ES-I3 (cell line): ENCODE measurements around the gene MTERF1.
"Not testable (repeated sequence)": the region's sequence is repeated elsewhere in the genome, so short reads cannot be mapped to it uniquely, and the experiment has no call there.

Source experiments
- H3K36me3 ChIP-seq: 2 replicates; pipeline ENCODE4 v1.6.1; 2013; ENCODE audit warnings: mild to moderate bottlenecking, low read length, control low read depth, moderate library complexity; ENCODE audit not compliant: insufficient read depth
- H3K4me1 ChIP-seq: 2 replicates; pipeline ENCODE4 v1.6.1; 2013; ENCODE audit warnings: mild to moderate bottlenecking, control low read depth, low read length; ENCODE audit not compliant: insufficient read depth
- H3K9ac ChIP-seq: 2 replicates; pipeline ENCODE4 v1.6.1; 2013; ENCODE audit warnings: low read depth, mild to moderate bottlenecking, low read length, moderate library complexity
- H3K9me3 ChIP-seq: 2 replicates; pipeline ENCODE4 v1.6.1; 2013; ENCODE audit warnings: mild to moderate bottlenecking, low read length, moderate library complexity; ENCODE audit not compliant: control insufficient read depth, insufficient read depth

The MTERF1 gene

GRCh38 chr7:91865511-91865910 is 15.0 kb downstream of the MTERF1 start:
- no peaks in the 10 kb centered on the region for H3K36me3 ChIP-seq
- H3K9ac ChIP-seq = no peak overlapping the region
- no peaks in the 10 kb centered on the region for H3K4me1 ChIP-seq
- H3K9me3 ChIP-seq = no peaks in the 10 kb centered on the region

- H3K9me3 ChIP-seq, H3K9ac ChIP-seq: not testable (repeated sequence)
Observed at GRCh38 chr7:91864604-91865003, 15.9 kb downstream of the MTERF1 start.

GRCh38 chr7:91864070-91864469 is 16.4 kb downstream of the MTERF1 start:
- H3K36me3 ChIP-seq = no peaks in the 10 kb centered on the region
- no peaks in the 10 kb centered on the region for H3K4me1 ChIP-seq
- H3K9me3 ChIP-seq = no peaks in the 10 kb centered on the region
- H3K9ac ChIP-seq = no peak overlapping the region

More at GRCh38 chr7:91864604-91865003, 15.9 kb downstream of the MTERF1 start:
- H3K4me1 ChIP-seq, H3K36me3 ChIP-seq: not testable (repeated sequence)

GRCh38 chr7:91852263-91852741 is 28.2 kb downstream of the MTERF1 start:
- Histone ChIP-seq H3K9ac (no peak overlapping the region), H3K4me1 (no peaks in the 10 kb centered on the region), H3K9me3 (peaks cover 3% of the 10 kb centered on the region; the same call in 1 of the 2 replicates), H3K36me3 (no peaks in the 10 kb centered on the region)

GRCh38 chr7:91850455-91850854 is 30.0 kb downstream of the MTERF1 start:
- Histone ChIP-seq H3K9ac (no peak overlapping the region), H3K4me1 (no peaks in the 10 kb centered on the region), H3K36me3 (no peaks in the 10 kb centered on the region), H3K9me3 (peaks cover 3% of the 10 kb centered on the region; the same call in 1 of the 2 replicates)

- H3K9ac ChIP-seq = no peak overlapping the region
- H3K4me1 ChIP-seq = no peaks in the 10 kb centered on the region
- no peaks in the 10 kb centered on the region for H3K9me3 ChIP-seq
- H3K36me3 ChIP-seq = no peaks in the 10 kb centered on the region
Observed at GRCh38 chr7:91847876-91848588, 32.5 kb downstream of the MTERF1 start.

- H3K36me3 ChIP-seq = no peaks in the 10 kb centered on the region
Observed at GRCh38 chr7:91847231-91847630, 33.3 kb downstream of the MTERF1 start.

GRCh38 chr7:91846436-91846835 is 34.1 kb downstream of the MTERF1 start:
- Histone ChIP-seq H3K9me3 (no peaks in the 10 kb centered on the region), H3K36me3 (no peaks in the 10 kb centered on the region), H3K4me1 (no peaks in the 10 kb centered on the region), H3K9ac (no peak overlapping the region)

More at GRCh38 chr7:91847231-91847630, 33.3 kb downstream of the MTERF1 start:
- Histone ChIP-seq H3K9me3 (no peaks in the 10 kb centered on the region), H3K4me1 (no peaks in the 10 kb centered on the region), H3K9ac (no peak overlapping the region)

GRCh38 chr7:91843831-91844230 is 36.7 kb downstream of the MTERF1 start:
- H3K4me1 ChIP-seq = no peaks in the 10 kb centered on the region
- no peaks in the 10 kb centered on the region for H3K36me3 ChIP-seq
- H3K9me3 ChIP-seq = no peaks in the 10 kb centered on the region
- no peak overlapping the region for H3K9ac ChIP-seq

GRCh38 chr7:91838439-91838838 is 42.1 kb downstream of the MTERF1 start:
- no peaks in the 10 kb centered on the region for H3K36me3 ChIP-seq
- no peaks in the 10 kb centered on the region for H3K4me1 ChIP-seq
- H3K9me3 ChIP-seq = no peaks in the 10 kb centered on the region
- H3K9ac ChIP-seq = no peak overlapping the region

- Histone ChIP-seq H3K4me1 (no peaks in the 10 kb centered on the region), H3K36me3 (no peaks in the 10 kb centered on the region), H3K9ac (no peak overlapping the region), H3K9me3 (no peaks in the 10 kb centered on the region)
Observed at GRCh38 chr7:91837397-91838070, 43.0 kb downstream of the MTERF1 start.

GRCh38 chr7:91835826-91836368 is 44.6 kb downstream of the MTERF1 start:
- H3K4me1 ChIP-seq = no peaks in the 10 kb centered on the region
- H3K36me3 ChIP-seq = no peaks in the 10 kb centered on the region
- no peaks in the 10 kb centered on the region for H3K9me3 ChIP-seq
- H3K9ac ChIP-seq = no peak overlapping the region

- Histone ChIP-seq H3K9ac (no peak overlapping the region), H3K9me3 (no peaks in the 10 kb centered on the region), H3K36me3 (no peaks in the 10 kb centered on the region), H3K4me1 (no peaks in the 10 kb centered on the region)
Observed at GRCh38 chr7:91835091-91835825, 45.2 kb downstream of the MTERF1 start.

GRCh38 chr7:91832493-91833045 is 47.9 kb downstream of the MTERF1 start:
- Histone ChIP-seq H3K36me3 (no peaks in the 10 kb centered on the region), H3K9me3 (no peaks in the 10 kb centered on the region), H3K4me1 (no peaks in the 10 kb centered on the region), H3K9ac (no peak overlapping the region)
